Spinal cord (tissue), 10 donors: ENCODE results near the gene TCL1A. TPM values are rescaled to one million over a fixed set of nuclear protein-coding genes. Genes with fewer than 3 reads are reported as not detected.
"Not testable (repeated sequence)": the region's sequence is repeated elsewhere in the genome, so short reads cannot be mapped to it uniquely, and the experiment has no call there.

Experiments used
- DNase-seq, 6 donors: peaks; one replicate each; pipeline versions ENCODE4 v3.0.0 to v3.0.0-alpha.2; 2013 to 2015; ENCODE audit warnings: low spot score in 6 of 6, low read depth in 4 of 6
- H3K27ac ChIP-seq: one replicate; pipeline ENCODE4 v1.5.1; 2013; ENCODE audit warnings: low read depth, low read length, control low read depth
- H3K27me3 ChIP-seq: one replicate; pipeline ENCODE4 v1.6.1; 2013; ENCODE audit warnings: low read length; ENCODE audit not compliant: control insufficient read depth, insufficient read depth
- H3K36me3 ChIP-seq: one replicate; pipeline ENCODE4 v1.6.1; 2013; ENCODE audit warnings: low read length; ENCODE audit not compliant: control insufficient read depth, insufficient read depth
- H3K4me1 ChIP-seq: one replicate; pipeline ENCODE4 v1.6.1; 2013; ENCODE audit warnings: low read length; ENCODE audit not compliant: control insufficient read depth, insufficient read depth
- H3K4me3 ChIP-seq: one replicate; pipeline ENCODE4 v1.5.1; 2013; ENCODE audit warnings: low read depth, low read length, control low read depth
- H3K9me3 ChIP-seq: one replicate; pipeline ENCODE4 v1.6.1; 2013; ENCODE audit warnings: low read length; ENCODE audit not compliant: control insufficient read depth, insufficient read depth
- WGBS: methylation state at CpG from one replicate; pipeline ENCODE4 v1.1.5; 2013; ENCODE audit warnings: missing lambda C conversion rate; ENCODE audit not compliant: insufficient coverage; 5-methylcytosine and 5-hydroxymethylcytosine counted together
- polyA plus RNA-seq, 2 donors: library from polyadenylated mRNA; unstranded; fragments of 120-200 nt; gene quantifications; one replicate each; pipeline ENCODE4 v1.2.1, GENCODE V29; 2013; ENCODE audit not compliant: insufficient read length in 2 of 2
- small RNA-seq: library from RNA; depleted of rRNA; stranded (forward); fragments of <200 nt; gene quantifications from one replicate; pipeline ENCODE3, GENCODE V24; 2014; ENCODE audit warnings: low replicate concordance
- total RNA-seq, 2 donors: library from RNA; depleted of rRNA in 1 of 2; stranded (reverse); fragments of 120-200 nt in 1 of 2; fragments of >200 nt in 1 of 2; gene quantifications; one replicate each; pipeline versions ENCODE4 v1.2.3 to v1.2.4, GENCODE V29; 2013 to 2014
- donor health status: healthy.

Gene TCL1A
- total and polyA plus RNA-seq, 4 donors = 0.11 to 2.2 (median 0.71) TPM

DNA sequence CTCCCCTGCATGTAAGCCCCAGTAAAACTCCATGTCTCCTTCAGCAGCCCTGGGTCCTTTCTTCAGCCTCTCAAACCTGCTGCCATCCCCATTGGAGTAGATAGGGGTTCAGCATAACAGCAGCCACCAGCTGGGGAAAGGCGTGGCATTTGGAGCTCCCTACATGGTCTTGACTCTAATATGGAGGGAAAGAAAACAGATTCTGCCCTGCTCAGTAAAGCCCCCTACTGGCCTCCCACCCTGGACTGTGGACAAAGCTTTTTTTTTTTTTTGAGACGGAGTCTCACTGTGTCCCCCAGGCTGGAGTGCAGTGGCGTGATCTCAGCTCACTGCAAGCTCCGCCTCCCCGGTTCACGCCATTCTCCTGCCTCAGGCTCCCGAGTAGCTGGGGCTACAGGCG lies 48.4 kb downstream of the TCL1A start:
- not testable (repeated sequence) for H3K27me3 ChIP-seq, H3K27ac ChIP-seq, H3K4me3 ChIP-seq, H3K9me3 ChIP-seq, DNase-seq, H3K36me3 ChIP-seq
- H3K4me1 ChIP-seq = peaks cover 19% of the 10 kb centered on the region
- WGBS = 33% methylated on average over 5 of the region's 8 CpGs

DNA sequence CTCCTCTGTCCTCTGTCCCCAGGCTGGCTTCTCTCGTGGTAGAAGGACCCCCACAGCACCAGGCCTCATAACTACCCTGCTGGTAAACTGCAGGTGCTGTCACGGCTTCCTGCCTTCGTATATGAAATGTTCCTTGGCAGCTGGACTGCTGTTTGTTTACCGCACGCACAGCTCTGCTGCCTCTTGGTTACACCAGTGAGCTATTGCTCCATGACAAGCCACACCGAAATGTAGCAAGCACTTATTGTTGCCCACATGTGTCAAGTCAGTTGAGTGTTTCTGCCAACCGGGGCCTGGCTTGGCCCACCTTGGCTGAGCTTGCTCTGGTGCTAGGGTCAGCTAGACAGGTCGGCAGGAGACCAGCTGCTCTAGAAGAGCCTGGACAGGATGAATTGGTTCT lies 49.4 kb downstream of the TCL1A start:
- Histone ChIP-seq H3K27me3 (no peaks in the 10 kb centered on the region), H3K36me3 (no peaks in the 10 kb centered on the region), H3K9me3 (no peaks in the 10 kb centered on the region), H3K4me1 (peaks cover 27% of the 10 kb centered on the region), H3K4me3 (no peak overlapping the region), H3K27ac (no peak overlapping the region)
- 56% methylated on average over 8 of the region's 8 CpGs for WGBS
- peak in 1 of 6 donors; percentile 44 for DNase-seq

DNA sequence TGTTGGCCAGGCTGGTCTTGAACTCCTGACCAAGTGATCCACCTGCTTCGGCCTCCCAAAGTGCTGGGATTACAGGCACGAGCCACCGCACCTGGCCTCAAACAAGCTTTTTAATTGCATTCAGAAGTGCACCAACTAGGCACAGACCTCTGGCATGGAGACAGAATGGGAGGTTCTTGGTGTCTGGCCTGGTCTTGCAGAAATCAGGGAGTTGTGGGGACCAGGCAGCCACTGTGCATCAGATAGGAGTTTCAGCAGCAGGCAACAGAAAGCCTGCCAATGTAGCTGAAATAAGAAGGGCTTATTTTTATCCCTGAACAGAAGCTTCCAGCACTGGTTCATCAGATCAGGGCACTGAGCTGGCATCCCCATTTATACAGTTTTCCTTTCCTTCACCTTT lies 49.9 kb downstream of the TCL1A start:
- no peaks in the 10 kb centered on the region for H3K27me3 ChIP-seq
- H3K4me3 ChIP-seq = no peak overlapping the region
- peaks cover 27% of the 10 kb centered on the region for H3K4me1 ChIP-seq
- no peak overlapping the region for H3K27ac ChIP-seq
- H3K36me3 ChIP-seq = no peaks in the 10 kb centered on the region
- peak in 2 of 6 donors; percentile 47 to 61 for DNase-seq
- WGBS = 88% methylated on average over 3 of the region's 3 CpGs
- H3K9me3 ChIP-seq = no peaks in the 10 kb centered on the region

DNA sequence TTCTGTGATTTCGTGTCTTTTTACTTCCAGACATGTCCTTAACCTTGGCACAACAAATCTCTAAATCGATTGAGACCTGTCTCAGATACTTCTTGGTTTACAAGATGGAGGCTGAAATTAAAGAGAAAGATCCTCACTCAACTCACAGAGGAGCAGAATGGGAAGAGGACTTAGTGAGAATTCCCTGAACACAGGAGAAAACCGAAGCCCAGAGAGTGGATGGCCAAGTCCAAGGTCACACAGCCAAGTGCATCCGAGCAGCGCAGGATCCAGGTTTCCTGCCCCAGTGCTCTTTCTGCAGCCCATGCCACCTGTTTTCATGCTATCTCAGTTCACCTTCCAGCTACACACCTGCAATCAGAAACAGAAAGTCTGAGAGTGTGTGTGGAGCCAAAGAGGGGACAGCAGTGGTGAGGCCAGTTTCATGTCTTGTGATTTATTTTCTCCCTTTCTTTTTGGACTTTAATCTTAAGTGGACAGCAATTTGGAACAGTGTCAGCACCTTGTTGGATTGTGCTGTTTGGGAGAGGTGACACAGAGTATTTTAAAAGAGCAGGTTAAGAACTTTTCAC lies 50.6 kb downstream of the TCL1A start:
- DNase-seq = no peak
- 94% methylated on average over 3 of the region's 5 CpGs for WGBS
- Histone ChIP-seq H3K4me3 (no peak overlapping the region), H3K36me3 (no peaks in the 10 kb centered on the region), H3K4me1 (peaks cover 27% of the 10 kb centered on the region), H3K27me3 (no peaks in the 10 kb centered on the region), H3K27ac (no peak overlapping the region), H3K9me3 (no peaks in the 10 kb centered on the region)

DNA sequence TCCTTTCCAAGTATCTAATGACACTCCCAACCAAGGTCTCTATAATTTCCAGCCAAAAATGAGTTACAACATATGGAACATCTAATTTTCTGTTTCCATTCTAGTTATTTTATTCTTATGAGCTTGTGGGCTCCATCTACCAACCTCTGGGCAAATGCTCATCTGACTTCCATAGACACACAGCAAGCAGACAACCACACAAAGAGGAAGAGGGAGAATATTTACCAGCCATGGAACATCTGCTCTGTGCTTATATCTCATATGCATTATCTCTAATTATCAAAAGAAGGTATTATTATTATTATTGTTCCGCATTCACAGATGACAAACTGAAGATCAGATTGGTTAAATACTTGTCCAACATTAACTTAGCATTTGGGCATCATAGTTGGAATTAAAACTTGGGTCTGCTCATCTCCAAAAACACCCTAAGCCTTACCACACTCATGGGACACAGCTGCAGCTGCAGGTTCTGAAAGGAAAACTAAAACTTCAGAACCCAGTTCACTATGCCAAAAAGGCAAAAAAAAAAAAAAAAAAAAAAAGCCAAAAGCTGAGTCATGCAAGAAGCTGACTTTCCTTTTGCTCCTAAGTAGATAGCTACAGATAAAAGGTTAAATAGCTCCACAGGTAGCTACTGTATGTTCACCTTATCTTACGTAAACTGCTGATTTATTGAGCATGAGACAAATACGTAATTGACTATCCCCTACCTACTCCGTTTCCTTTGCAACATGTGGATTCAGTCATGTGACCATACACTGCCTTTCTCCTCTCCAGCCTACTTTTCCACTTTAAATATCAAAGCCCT lies 51.3 kb downstream of the TCL1A start:
- no peaks in the 10 kb centered on the region for H3K36me3 ChIP-seq
- no peaks in the 10 kb centered on the region for H3K9me3 ChIP-seq
- H3K27me3 ChIP-seq = no peaks in the 10 kb centered on the region
- H3K27ac ChIP-seq = no peak overlapping the region
- no peak for DNase-seq
- H3K4me3 ChIP-seq = no peak overlapping the region
- WGBS = 65% methylated on average over 3 of the region's 4 CpGs
- peaks cover 27% of the 10 kb centered on the region for H3K4me1 ChIP-seq

DNA sequence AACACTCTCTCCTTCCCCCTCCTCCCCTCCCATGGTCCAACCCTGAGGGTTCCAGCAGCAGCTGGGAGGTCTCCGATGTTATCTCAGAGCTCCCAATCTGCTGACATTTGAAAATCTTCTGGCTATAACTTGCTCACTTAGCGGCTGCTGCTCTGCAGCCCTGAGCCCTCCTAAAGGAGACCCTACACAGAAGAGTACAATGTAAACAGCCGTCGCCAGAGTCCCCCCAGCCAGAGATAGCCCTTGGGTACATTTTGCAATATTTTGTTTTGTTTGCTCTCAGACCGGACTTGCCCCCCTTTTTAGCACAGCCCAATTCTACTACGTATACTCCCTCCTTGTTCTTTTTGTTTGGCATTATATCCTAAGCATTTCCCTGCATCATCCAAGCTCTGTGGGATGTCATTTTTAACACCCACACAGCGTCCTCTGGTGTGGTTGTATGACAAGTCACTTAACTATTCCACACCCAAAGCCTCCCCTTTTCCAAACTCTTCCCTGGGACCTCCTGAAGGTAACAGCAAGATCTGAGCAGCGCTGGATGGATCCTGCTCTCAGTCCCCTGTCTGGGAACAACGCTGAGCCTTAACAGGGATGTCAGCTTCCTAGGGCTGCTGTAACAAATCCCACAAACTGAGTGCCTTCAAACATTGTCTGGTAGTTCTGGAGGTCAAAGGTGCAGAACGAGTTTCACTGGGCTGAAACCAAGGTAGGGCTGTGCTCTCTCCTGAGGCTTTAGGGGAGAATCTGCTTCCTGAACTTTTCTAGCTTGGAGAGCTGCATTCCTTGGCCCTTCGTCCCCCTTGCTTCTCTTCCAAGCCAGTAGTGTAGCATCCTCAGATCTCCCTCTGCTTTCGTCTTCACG lies 53.0 kb downstream of the TCL1A start:
- Histone ChIP-seq H3K27ac (no peak overlapping the region), H3K4me1 (peaks cover 23% of the 10 kb centered on the region), H3K36me3 (no peaks in the 10 kb centered on the region), H3K27me3 (no peaks in the 10 kb centered on the region), H3K9me3 (no peaks in the 10 kb centered on the region), H3K4me3 (no peak overlapping the region)
- 37% methylated on average over 8 of the region's 13 CpGs for WGBS
- no peak for DNase-seq

DNA sequence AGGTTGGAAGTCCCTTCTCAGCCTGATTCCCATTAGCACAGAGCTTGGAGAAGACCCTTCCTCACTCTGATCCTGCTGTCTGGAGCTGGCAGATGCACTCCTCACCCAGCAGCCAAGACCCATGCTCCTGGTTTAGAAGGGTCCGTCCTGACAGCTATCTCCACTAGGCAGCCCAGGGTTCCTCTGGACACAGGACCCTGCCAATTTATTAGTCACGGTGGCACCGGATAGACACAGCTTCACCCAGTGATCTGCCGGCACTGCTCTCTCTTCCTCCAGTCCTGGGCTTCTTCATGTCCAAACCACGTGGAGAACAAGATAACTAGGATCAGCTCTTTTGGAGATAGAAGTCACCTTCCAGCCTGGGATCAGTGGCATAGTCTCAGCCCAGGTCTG lies 53.9 kb downstream of the TCL1A start:
- Histone ChIP-seq H3K27ac (no peak overlapping the region), H3K27me3 (no peaks in the 10 kb centered on the region), H3K4me1 (peaks cover 20% of the 10 kb centered on the region), H3K4me3 (no peak overlapping the region), H3K9me3 (no peaks in the 10 kb centered on the region), H3K36me3 (no peaks in the 10 kb centered on the region)
- WGBS = 83% methylated on average over 5 of the region's 5 CpGs
- no peak for DNase-seq

Small RNA genes lying within 50 kb of the gene (small RNA-seq; reads per million reads assigned to genes)
- gene RF02193 = not detected

Other genes with a start within 250 kb of the TCL1A start
- gene SYNE3, start 197.5 kb downstream of the TCL1A start, total RNA-seq = 10 to 100 TPM in 1 of 2 donors, 1 to 10 TPM in 1; 7.6 to 12.2 TPM
- gene SYNE3, start 197.5 kb downstream of the TCL1A start, polyA plus RNA-seq = 1 to 10 TPM; 2.0 to 3.2 TPM
- 10 to 100 TPM; 61.1 to 63.1 TPM for gene GLRX5, start 179.1 kb downstream of the TCL1A start, total RNA-seq
- 10 to 100 TPM; 70.5 to 77.9 TPM for gene GLRX5, start 179.1 kb downstream of the TCL1A start, polyA plus RNA-seq
- gene TCL1B, start 27.7 kb downstream of the TCL1A start, total RNA-seq = not detected
- not detected for gene TCL1B, start 27.7 kb downstream of the TCL1A start, polyA plus RNA-seq
- gene TUNAR, start 162.7 kb upstream of the TCL1A start, total RNA-seq = 10 to 100 TPM in 1 of 2 donors, 1 to 10 TPM in 1; 9.6 to 43.6 TPM
- gene TUNAR, start 162.7 kb upstream of the TCL1A start, polyA plus RNA-seq = 10 to 100 TPM; 86.4 to 97.1 TPM